Sigmoid colon (tissue), 3 donors: ENCODE data around the gene NPLOC4.

Experiments
- CTCF ChIP-seq, 4 experiments: fragments of 450-650 bp in 3 of 4; fragments of 200-600 bp in 1 of 4; IDR thresholded peaks; one replicate each; pipeline ENCODE4 v1.5.1; 2016 to 2019; ENCODE audit warnings: antibody characterized with exemption in 4 of 4, mild to moderate bottlenecking in 3 of 4, moderate library complexity in 2 of 4
- POLR2A ChIP-seq, 2 donors: fragments of 450-650 bp; IDR thresholded peaks; one replicate each; pipeline ENCODE4 v1.6.1; 2016; ENCODE audit warnings: antibody characterized with exemption in 2 of 2, mild to moderate bottlenecking in 2 of 2, moderate library complexity in 2 of 2

- TF ChIP-seq POLR2A (IDR thresholded peaks at IDR 0.05) (no peak), CTCF (IDR thresholded peaks at IDR 0.05) (no peak)
Measured at GRCh38 chr17:81527591-81528383, 109.1 kb downstream of the NPLOC4 start, which contains the start of gene FSCN2.
